ENCODE data around the gene NBDY.
A peak's percentile ranks its signal among the peaks of the same experiment; 100 is the strongest.
"Not testable (repeated sequence)": the region's sequence is repeated elsewhere in the genome, so short reads cannot be mapped to it uniquely, and the experiment has no call there.

Gene NBDY

GRCh38 chrX:56764975-56765791, 36.1 kb downstream of the NBDY start:
- no peak for DNase-seq

- no peak for DNase-seq
Observed at GRCh38 chrX:56765811-56766553, 36.9 kb downstream of the NBDY start.

- no peak for DNase-seq
Observed at GRCh38 chrX:56766554-56767347, 37.7 kb downstream of the NBDY start.

GRCh38 chrX:56767348-56768119, 38.5 kb downstream of the NBDY start:
- DNase-seq = not testable (repeated sequence)

GRCh38 chrX:56768120-56768660, 39.1 kb downstream of the NBDY start:
- not testable (repeated sequence) for DNase-seq

- DNase-seq = not testable (repeated sequence)
Observed at GRCh38 chrX:56772675-56773521, 43.9 kb downstream of the NBDY start.

- not testable (repeated sequence) for DNase-seq
Observed at GRCh38 chrX:56773522-56774060, 44.5 kb downstream of the NBDY start.

- not testable (repeated sequence) for DNase-seq
Observed at GRCh38 chrX:56778099-56778923, 49.3 kb downstream of the NBDY start.

GRCh38 chrX:56778924-56779468, 50.0 kb downstream of the NBDY start:
- DNase-seq = not testable (repeated sequence)

GRCh38 chrX:56780681-56781649, 51.9 kb downstream of the NBDY start:
- DNase-seq = not testable (repeated sequence)

GRCh38 chrX:56782352-56782751, 53.3 kb downstream of the NBDY start:
- DNase-seq = no peak

GRCh38 chrX:56782791-56783449, 53.9 kb downstream of the NBDY start:
- DNase-seq = no peak

- DNase-seq = peak; percentile 21 to 93 (median 81)
Observed at GRCh38 chrX:56783450-56783831, 54.4 kb downstream of the NBDY start.

- DNase-seq = no peak
Observed at GRCh38 chrX:56783996-56784620, 55.1 kb downstream of the NBDY start.

GRCh38 chrX:56784666-56785065, 55.6 kb downstream of the NBDY start:
- no peak for DNase-seq

- DNase-seq = no peak
Observed at GRCh38 chrX:56785442-56785841, 56.4 kb downstream of the NBDY start.
